Hindlimb muscle (tissue), 1 donor: ENCODE data around the gene KMT5B. TPM values are rescaled to one million over a fixed set of nuclear protein-coding genes. Genes with fewer than 3 reads are reported as not detected.
"Not testable (repeated sequence)": the region's sequence is repeated elsewhere in the genome, so short reads cannot be mapped to it uniquely, and the experiment has no call there.

Source experiments
- DNase-seq: peaks from one replicate; pipeline ENCODE4 v3.0.0-alpha.2; 2013
- polyA plus RNA-seq: library from polyadenylated mRNA; unstranded; fragments of 120-200 nt; gene quantifications from one replicate; pipeline ENCODE4 v1.2.1, GENCODE V29; 2013; ENCODE audit not compliant: insufficient read length

Gene KMT5B
- polyA plus RNA-seq, result 43.7 TPM

GRCh38 chr11:68213135-68213515, at the start of gene KMT5B:
TSS of gene KMT5B (minus strand) at chr11:68213296. CDS start at chr11:68190076, 23,220 bp downstream.
- peak; percentile 79 for DNase-seq

- no peak for DNase-seq
Measured at GRCh38 chr11:68262544-68262827, 49.4 kb upstream of the KMT5B start.

GRCh38 chr11:68261749-68262543, 48.9 kb upstream of the KMT5B start:
- DNase-seq, result no peak

- no peak for DNase-seq
Measured at GRCh38 chr11:68261006-68261405, 47.9 kb upstream of the KMT5B start.

GRCh38 chr11:68260484-68260883, 47.4 kb upstream of the KMT5B start:
- no peak for DNase-seq

GRCh38 chr11:68259122-68259959, 46.2 kb upstream of the KMT5B start:
- no peak for DNase-seq

GRCh38 chr11:68258363-68258765, 45.3 kb upstream of the KMT5B start:
- DNase-seq, result no peak

GRCh38 chr11:68257477-68258362, 44.6 kb upstream of the KMT5B start:
- DNase-seq, result peak; percentile 87

- DNase-seq, result no peak
Measured at GRCh38 chr11:68256331-68256741, 43.2 kb upstream of the KMT5B start.

GRCh38 chr11:68255526-68255925, 42.4 kb upstream of the KMT5B start:
- peak; percentile 50 for DNase-seq

GRCh38 chr11:68254421-68254820, 41.3 kb upstream of the KMT5B start:
- no peak for DNase-seq

- no peak for DNase-seq
Measured at GRCh38 chr11:68251765-68252164, 38.7 kb upstream of the KMT5B start.

GRCh38 chr11:68244912-68245311, 31.8 kb upstream of the KMT5B start:
- not testable (repeated sequence) for DNase-seq

- DNase-seq, result not testable (repeated sequence)
Measured at GRCh38 chr11:68243847-68244246, 30.8 kb upstream of the KMT5B start.

GRCh38 chr11:68242616-68243015, 29.5 kb upstream of the KMT5B start:
- no peak for DNase-seq

- DNase-seq, result no peak
Measured at GRCh38 chr11:68231621-68232020, 18.5 kb upstream of the KMT5B start.

- no peak for DNase-seq
Measured at GRCh38 chr11:68229601-68230000, 16.5 kb upstream of the KMT5B start.

GRCh38 chr11:68226421-68226820, 13.3 kb upstream of the KMT5B start:
- DNase-seq, result no peak

- DNase-seq, result no peak
Measured at GRCh38 chr11:68224606-68225005, 11.5 kb upstream of the KMT5B start.

- DNase-seq, result no peak
Measured at GRCh38 chr11:68223275-68223674, 10.2 kb upstream of the KMT5B start.

GRCh38 chr11:68221406-68221805, 8.3 kb upstream of the KMT5B start:
- DNase-seq, result no peak

GRCh38 chr11:68216171-68216938, 3.3 kb upstream of the KMT5B start:
- DNase-seq, result no peak
